ENCODE results near the gene MAGEA6.

The MAGEA6 gene

DNA sequence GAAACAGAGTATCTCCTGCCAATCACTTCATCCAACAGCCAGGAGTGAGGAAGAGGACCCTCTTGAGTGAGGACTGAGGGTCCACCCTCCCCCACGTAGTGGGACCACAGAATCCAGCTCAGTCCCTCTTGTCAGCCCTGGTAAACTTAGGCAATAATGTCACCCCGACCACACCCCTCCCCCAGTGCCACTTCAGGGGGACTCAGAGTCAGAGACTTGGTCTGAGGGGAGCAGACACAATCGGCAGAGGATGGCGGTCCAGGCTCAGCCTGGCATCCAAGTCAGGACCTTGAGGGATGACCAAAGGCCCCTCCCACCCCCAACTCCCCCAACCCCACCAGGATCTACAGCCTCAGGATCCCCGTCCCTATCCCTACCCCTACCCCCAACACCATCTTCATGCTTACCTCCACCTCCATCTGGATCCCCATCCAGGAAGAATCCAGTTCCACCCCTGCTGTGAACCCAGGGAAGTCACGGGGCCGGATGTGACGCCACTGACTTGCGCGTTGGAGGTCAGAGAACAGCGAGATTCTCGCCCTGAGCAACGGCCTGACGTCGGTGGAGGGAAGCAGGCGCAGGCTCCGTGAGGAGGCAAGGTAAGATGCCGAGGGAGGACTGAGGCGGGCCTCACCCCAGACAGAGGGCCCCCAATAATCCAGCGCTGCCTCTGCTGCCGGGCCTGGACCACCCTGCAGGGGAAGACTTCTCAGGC lies 36.1 kb downstream of the MAGEA6 start, which contains the start of the genes CSAG1 and MAGEA12:
CSAG1 (minus strand) TSS at position 461 of the 715 bp plus-strand sequence. CDS start 1,261 bp downstream, outside the sequence.
MAGEA12 (plus strand) TSS at position 497 of the 715 bp plus-strand sequence. CDS start 2,405 bp downstream, outside the sequence.
- DNase-seq, result no peak

DNA sequence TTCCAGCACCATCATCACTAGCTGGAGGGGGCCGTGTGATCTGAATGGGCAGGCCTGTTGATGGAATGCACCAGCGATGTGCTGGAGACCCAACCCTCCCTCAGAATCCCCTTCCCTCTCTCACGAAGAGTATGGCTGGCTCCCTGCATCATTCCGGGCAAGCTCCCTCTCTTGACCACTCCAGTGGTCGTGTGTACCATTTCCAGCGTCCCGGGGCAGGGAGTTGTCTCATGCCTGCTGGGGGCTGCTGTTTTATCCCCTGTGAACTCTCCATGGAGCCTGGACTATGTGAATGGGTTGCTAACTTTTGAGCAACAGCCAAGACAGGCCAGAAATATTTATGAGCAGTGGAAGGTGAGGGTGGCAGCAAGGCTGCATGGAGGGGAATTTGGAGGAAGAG lies 44.1 kb downstream of the MAGEA6 start:
- DNase-seq, result no peak

Measured in NCI-H345 (cell line).